DND-41 (cell line): Measurements from ENCODE around the gene DOCK3.

ENCODE experiments used
- ATAC-seq: fragments of 200-7000 bp; cut with Tn5 transposase; 3 replicates; pipeline ENCODE4 v1.9.1; 2021; ENCODE audit warnings: low read depth; ENCODE audit not compliant: insufficient read depth
- DNase-seq: peaks from one replicate; pipeline ENCODE4 v3.0.0-alpha.2; 2020
- H2AFZ ChIP-seq: 2 replicates; pipeline ENCODE4 v1.6.0; 2012; ENCODE audit warnings: low read depth, low read length
- H3K27ac ChIP-seq: 2 replicates; pipeline ENCODE4 v1.5.1; 2012; ENCODE audit warnings: low read length, inconsistent platforms
- H3K27me3 ChIP-seq: fragments of 200-600 bp; sonication (generic); 2 replicates; pipeline ENCODE4 v1.6.0; 2012; ENCODE audit warnings: low read length, mild to moderate bottlenecking, inconsistent platforms; ENCODE audit not compliant: insufficient read depth, poor library complexity
- H3K36me3 ChIP-seq: 2 replicates; pipeline ENCODE4 v1.5.1; 2012; ENCODE audit warnings: low read length, inconsistent platforms; ENCODE audit not compliant: insufficient read depth
- H3K4me1 ChIP-seq: 2 replicates; pipeline ENCODE4 v1.5.1; 2012; ENCODE audit warnings: mild to moderate bottlenecking, low read length; ENCODE audit not compliant: insufficient read depth
- H3K4me2 ChIP-seq: 2 replicates; pipeline ENCODE4 v1.6.0; 2012; ENCODE audit warnings: mild to moderate bottlenecking, moderate library complexity, low read length, inconsistent platforms; ENCODE audit not compliant: insufficient read depth
- H3K4me3 ChIP-seq, 2 experiments: fragments of 200-600 bp in 1 of 2; shearing (Covaris generic) in 1 of 2; 2 replicates each; pipeline ENCODE4 v1.5.1; 2012 to 2016; ENCODE audit warnings: inconsistent platforms in 2 of 2, low read length in 2 of 2, mild to moderate bottlenecking in 2 of 2, low read depth in 1 of 2, moderate library complexity in 1 of 2
- H3K79me2 ChIP-seq: 2 replicates; pipeline ENCODE4 v1.6.0; 2012; ENCODE audit warnings: low read length, inconsistent platforms; ENCODE audit not compliant: insufficient read depth
- H3K9ac ChIP-seq: 2 replicates; pipeline ENCODE4 v1.6.0; 2012; ENCODE audit warnings: low read depth, mild to moderate bottlenecking, inconsistent platforms, low read length, moderate library complexity
- H3K9me3 ChIP-seq: 2 replicates; pipeline ENCODE4 v1.5.1; 2012; ENCODE audit warnings: low read length, moderate library complexity, mild to moderate bottlenecking, inconsistent platforms; ENCODE audit not compliant: insufficient read depth, severe bottlenecking
- H4K20me1 ChIP-seq: 2 replicates; pipeline ENCODE4 v1.6.0; 2012; ENCODE audit warnings: low read length; ENCODE audit not compliant: insufficient read depth
- CTCF ChIP-seq: IDR thresholded peaks from 2 replicates; pipeline ENCODE4 v1.5.1; 2012; ENCODE audit warnings: borderline replicate concordance, low read length, moderate library complexity, mild to moderate bottlenecking; ENCODE audit not compliant: poor library complexity, severe bottlenecking; ENCODE audit errors: extremely low read depth
- EZH2 ChIP-seq: IDR thresholded peaks from 3 replicates; pipeline ENCODE4 v1.6.1; 2012; ENCODE audit warnings: borderline replicate concordance, low read depth, mild to moderate bottlenecking, moderate library complexity, low read length, inconsistent platforms; ENCODE audit not compliant: severe bottlenecking

The DOCK3 gene

GRCh38 chr3:51403675-51404074 is 728.9 kb downstream of the DOCK3 start:
- H3K27me3 ChIP-seq, result no peaks in the 10 kb centered on the region
- no peak overlapping the region for H3K9ac ChIP-seq
- H3K79me2 ChIP-seq, result peaks cover 21% of the 10 kb centered on the region
- TF ChIP-seq EZH2 (no peak), CTCF (no peak)
- peaks cover 25% of the 10 kb centered on the region for H4K20me1 ChIP-seq
- H3K27ac ChIP-seq, result no peak overlapping the region
- H3K4me1 ChIP-seq, result no peaks in the 10 kb centered on the region
- ATAC-seq, result no peak
- H3K9me3 ChIP-seq, result no peaks in the 10 kb centered on the region
- H2AFZ ChIP-seq, result no peak overlapping the region
- no peak overlapping the region for H3K4me2 ChIP-seq
- peaks cover 87% of the 10 kb centered on the region for H3K36me3 ChIP-seq
- no peak for DNase-seq
- H3K4me3 ChIP-seq, result no peak overlapping the region

- Histone ChIP-seq H3K27ac (no peak overlapping the region), H3K9ac (no peak overlapping the region), H3K27me3 (no peaks in the 10 kb centered on the region), H3K9me3 (no peaks in the 10 kb centered on the region), H3K36me3 (peaks cover 88% of the 10 kb centered on the region), H2AFZ (no peak overlapping the region), H4K20me1 (peaks cover 19% of the 10 kb centered on the region), H3K4me2 (no peak overlapping the region), H3K79me2 (peaks cover 39% of the 10 kb centered on the region), H3K4me1 (no peaks in the 10 kb centered on the region), H3K4me3 (no peak overlapping the region)
- TF ChIP-seq CTCF (no peak), EZH2 (no peak)
- ATAC-seq (no peak), DNase-seq (no peak)
These were observed 733.3 kb downstream of the DOCK3 start for GRCh38 chr3:51408021-51408420.

DNA sequence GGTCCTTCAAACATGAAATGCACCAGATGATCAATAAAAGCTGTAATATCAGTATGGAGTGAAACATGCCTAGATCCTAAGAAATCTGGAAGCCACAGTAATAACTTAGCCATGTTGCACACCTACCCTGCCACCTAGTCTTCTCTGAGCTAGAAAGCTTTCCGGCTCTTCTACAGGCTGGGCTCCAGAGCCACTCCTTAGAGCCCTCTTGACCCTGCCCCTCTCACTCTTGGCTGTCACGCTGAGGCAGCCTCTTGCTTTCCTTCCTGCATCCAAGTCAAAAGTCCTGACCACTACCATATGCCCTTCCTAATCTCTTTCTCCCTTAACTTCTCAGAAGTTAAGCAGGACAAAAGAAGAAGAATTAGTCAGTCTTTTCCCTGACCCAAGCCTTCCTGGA is 734.1 kb downstream of the DOCK3 start:
- TF ChIP-seq EZH2, result no peak
- no peak for TF ChIP-seq CTCF
- H3K9me3 ChIP-seq, result no peaks in the 10 kb centered on the region
- H3K4me3 ChIP-seq, result no peak overlapping the region
- H4K20me1 ChIP-seq, result peaks cover 14% of the 10 kb centered on the region
- H3K4me1 ChIP-seq, result no peaks in the 10 kb centered on the region
- peaks cover 39% of the 10 kb centered on the region for H3K79me2 ChIP-seq
- no peak overlapping the region for H3K4me2 ChIP-seq
- no peak overlapping the region for H2AFZ ChIP-seq
- peaks cover 88% of the 10 kb centered on the region for H3K36me3 ChIP-seq
- no peak overlapping the region for H3K9ac ChIP-seq
- ATAC-seq, result no peak
- no peak for DNase-seq
- H3K27me3 ChIP-seq, result no peaks in the 10 kb centered on the region
- no peak overlapping the region for H3K27ac ChIP-seq

DNA sequence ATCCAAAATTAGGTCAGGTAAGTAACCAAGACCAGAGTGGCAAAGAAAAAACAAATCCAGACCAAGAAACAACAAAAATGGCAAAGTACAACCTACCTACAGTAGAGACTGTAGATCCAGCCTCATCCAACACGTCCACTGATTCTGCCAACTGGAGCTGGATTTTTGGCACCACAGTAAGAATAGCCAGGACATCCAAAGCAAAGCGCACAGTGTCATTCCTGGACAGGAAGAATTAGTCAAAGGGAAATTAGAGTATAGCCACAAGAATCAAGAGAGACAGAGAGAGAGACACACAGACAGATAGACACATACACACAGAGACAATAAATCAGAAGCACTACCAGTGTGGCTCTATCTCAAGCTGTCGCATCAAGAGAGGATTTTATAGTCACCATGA is 747.5 kb downstream of the DOCK3 start:
- H3K27me3 ChIP-seq, result no peaks in the 10 kb centered on the region
- H3K9me3 ChIP-seq, result no peaks in the 10 kb centered on the region
- no peak overlapping the region for H3K4me2 ChIP-seq
- H3K4me3 ChIP-seq, result no peak overlapping the region
- H3K36me3 ChIP-seq, result peaks cover 80% of the 10 kb centered on the region
- H3K79me2 ChIP-seq, result no peaks in the 10 kb centered on the region
- H3K27ac ChIP-seq, result no peak overlapping the region
- H3K4me1 ChIP-seq, result no peaks in the 10 kb centered on the region
- no peak for DNase-seq
- ATAC-seq, result no peak
- H3K9ac ChIP-seq, result no peak overlapping the region
- H4K20me1 ChIP-seq, result no peaks in the 10 kb centered on the region
- TF ChIP-seq CTCF (no peak), EZH2 (no peak)
- H2AFZ ChIP-seq, result no peak overlapping the region
